HG02840 (cell line): Measurements from ENCODE around the gene EMC9.

Experiments
- ATAC-seq: cut with Tn5 transposase; IDR thresholded peaks from one replicate; pipeline ENCODE4 v1.9.1; 2021; ENCODE audit warnings: mild to moderate bottlenecking, moderate library complexity, moderate number of reproducible peaks; ENCODE audit not compliant: unreplicated experiment, low FRiP score

Gene EMC9

DNA sequence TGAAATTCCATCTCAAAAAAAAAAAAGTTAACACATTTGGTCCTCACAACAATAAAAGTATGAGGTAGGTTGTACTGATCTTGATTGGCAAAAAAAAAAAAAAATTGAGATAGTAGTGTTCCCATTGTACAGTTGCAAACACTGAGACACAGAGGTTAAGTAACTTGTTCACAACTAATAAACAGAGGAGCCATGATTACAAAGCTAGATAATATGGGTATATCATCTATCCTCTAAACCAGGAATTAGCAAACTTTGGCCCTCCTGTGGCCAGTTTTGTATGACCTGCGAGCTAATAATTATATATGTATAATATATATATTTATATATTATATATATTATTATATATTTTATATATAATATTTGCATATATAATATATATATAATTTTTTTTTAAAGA is 7.7 kb downstream of the EMC9 start:
- no peak for ATAC-seq

DNA sequence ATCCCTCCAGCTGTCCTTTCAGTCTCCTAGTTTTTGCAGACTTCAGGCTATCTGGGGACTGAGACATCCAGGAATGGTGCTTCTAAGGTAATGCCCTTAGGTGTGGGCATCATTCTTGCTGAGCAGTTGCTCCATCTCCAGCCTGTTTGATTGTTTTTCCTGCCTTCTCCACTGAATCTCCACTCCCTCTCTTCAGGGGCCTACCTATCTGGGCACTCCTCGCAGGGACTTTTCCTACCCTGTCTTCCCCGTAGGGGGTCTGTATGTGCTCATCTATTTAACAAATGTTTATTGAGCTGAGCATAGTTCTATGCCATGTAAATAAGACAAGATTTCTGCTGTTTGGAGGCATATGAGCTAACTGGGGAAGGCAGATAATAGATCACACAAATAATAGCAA is 8.4 kb downstream of the EMC9 start:
- ATAC-seq, result no peak

GRCh38 chr14:24132061-24132685 is 9.2 kb downstream of the EMC9 start:
- ATAC-seq, result no peak

GRCh38 chr14:24131549-24131966 is 9.8 kb downstream of the EMC9 start:
- no peak for ATAC-seq

- no peak for ATAC-seq
Measured at GRCh38 chr14:24130717-24131548, 10.5 kb downstream of the EMC9 start.

DNA sequence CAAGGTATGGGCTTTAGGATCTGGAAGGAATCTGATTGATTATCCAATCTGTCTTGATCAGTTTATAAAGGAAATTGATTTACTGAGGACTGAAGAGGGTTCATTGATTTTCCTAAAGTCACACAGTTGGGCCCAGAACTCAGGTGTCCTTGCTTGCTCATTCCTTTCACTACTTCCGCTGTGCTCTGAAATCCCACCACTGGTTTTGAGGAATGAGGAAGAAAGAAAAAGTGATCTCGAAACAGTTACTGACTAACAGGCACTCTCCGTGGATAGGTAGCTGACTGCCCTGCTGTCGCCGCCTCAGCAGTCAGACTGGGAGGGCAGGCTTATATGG is 11.0 kb downstream of the EMC9 start, which contains the start of gene FITM1:
FITM1 (plus strand) TSS at position 280 of the 337 bp plus-strand sequence. CDS start 905 bp downstream, outside the sequence.
- no peak for ATAC-seq

GRCh38 chr14:24129410-24129998 is 11.9 kb downstream of the EMC9 start:
- ATAC-seq, result no peak

DNA sequence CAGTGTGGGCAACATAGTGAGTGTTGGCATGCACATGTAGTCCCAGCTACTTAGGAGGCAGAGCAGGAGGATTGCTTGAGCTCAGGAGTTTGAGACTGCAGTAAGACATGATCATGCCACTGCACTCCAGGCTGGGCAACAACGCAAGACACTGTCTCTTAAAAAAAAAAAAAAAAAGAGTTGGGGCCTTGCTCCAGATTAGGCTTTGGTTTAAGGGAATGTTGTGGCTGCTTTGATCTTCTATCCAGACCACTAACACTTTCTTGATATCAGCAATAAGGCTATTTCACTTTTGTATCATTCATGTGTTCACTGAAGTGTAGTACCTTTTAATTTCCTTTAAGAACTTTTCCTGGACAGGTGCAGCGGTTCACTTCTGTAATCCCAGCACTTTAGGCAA is 13.7 kb downstream of the EMC9 start:
- no peak for ATAC-seq

DNA sequence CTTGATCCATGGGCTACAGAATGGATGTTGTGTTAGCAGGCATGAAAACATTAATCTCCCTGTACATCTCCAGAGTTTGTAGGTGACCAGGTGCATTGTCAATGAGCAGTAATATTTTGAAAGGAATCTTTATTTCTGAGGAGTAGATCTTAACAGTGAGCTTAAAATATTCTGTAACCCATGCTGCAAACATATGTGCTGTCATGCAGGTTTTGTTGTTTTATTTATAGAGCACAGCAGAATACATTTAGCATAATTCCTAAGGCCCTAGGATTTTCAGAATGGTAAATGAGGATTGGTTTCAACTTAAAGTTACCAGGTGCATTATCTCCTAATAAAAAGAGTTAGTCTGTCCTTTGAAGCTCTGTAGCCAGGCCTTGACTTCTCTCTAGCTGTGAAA is 14.5 kb downstream of the EMC9 start:
- ATAC-seq, result no peak

DNA sequence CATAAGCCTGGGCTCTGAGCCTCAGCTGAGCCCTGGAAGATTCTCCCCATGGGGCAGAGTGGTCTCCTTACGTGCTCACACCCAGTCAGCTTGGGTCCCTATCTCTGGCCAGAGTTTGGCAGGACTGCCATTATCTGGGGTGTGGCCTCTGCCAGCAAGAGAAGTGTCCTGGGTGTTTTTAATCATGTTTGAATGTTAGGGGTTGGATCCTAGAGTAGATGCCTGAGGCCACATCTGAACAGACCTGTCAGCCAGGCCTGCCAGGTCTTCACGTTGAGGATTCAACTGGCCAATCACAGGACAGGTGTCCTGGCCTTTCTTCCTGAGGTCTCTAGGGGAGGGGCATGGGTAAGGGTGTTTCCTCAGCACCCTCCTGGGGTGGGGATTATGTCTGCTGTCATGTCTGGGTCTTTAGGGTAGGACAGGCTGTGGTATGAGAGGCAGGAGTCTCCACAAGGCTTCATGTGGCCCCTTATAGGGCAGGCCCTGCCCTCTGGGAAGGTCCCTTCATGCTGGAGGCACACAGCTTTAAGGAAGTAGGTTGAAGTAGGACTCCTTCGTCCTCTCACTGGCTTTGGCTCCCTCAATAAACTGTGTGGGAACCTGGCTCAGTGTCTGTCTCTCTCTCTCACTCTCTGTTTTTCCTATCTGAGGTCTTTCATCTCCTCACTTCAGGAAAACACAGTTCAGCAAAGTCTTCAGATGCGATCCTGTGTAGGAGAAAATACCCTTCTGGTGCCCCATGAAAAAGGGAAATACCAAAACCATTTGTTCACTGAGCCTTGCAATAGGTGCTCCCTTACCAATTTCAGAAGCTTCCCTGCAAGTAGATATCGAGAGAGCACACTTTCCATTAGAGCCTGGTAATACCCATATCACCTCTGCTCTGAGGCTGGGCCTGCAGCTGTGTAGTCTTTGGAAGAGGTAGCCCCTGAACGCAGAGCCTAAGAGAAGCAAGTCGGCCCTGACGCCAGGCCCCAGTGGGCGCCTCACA is 17.7 kb downstream of the EMC9 start:
- no peak for ATAC-seq

DNA sequence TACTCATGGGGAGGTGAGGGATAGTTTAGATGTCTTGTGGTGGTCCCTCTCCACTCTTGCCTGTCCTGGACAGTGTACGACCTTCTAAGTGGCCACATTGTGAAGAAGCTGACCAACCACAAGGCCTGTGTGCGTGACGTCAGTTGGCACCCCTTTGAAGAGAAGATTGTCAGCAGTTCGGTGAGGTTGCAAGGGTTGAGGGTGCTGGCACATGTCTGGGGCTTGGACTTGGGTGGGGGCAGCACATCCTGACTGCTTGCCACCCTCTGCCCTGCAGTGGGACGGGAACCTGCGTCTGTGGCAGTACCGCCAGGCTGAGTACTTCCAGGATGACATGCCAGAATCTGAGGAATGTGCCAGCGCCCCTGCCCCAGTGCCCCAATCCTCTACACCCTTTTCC is 18.5 kb downstream of the EMC9 start:
- no peak for ATAC-seq

- ATAC-seq, result no peak
Measured at GRCh38 chr14:24122416-24122815, 19.0 kb downstream of the EMC9 start.

- ATAC-seq, result no peak
Measured at GRCh38 chr14:24121210-24121609, 20.2 kb downstream of the EMC9 start.

DNA sequence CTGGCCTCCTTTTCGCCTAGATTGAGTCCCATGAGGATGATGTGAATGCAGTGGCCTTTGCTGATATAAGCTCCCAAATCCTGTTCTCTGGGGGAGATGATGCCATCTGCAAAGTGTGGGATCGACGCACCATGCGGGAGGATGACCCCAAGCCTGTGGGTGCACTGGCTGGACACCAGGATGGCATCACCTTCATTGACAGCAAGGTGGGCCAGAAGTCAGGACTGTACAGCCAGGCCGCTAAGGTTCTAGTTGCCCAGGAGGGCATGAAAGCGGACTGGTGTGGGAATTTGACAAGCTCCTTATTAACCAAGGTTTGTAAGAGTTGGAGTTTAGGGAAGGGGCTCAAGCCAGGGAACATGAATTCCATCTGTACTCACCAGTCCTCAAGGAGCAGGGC is 21.7 kb downstream of the EMC9 start:
- ATAC-seq, result no peak

GRCh38 chr14:24117179-24117578 is 24.2 kb downstream of the EMC9 start:
- no peak for ATAC-seq

GRCh38 chr14:24116128-24116814 is 25.1 kb downstream of the EMC9 start:
- ATAC-seq, result no peak

DNA sequence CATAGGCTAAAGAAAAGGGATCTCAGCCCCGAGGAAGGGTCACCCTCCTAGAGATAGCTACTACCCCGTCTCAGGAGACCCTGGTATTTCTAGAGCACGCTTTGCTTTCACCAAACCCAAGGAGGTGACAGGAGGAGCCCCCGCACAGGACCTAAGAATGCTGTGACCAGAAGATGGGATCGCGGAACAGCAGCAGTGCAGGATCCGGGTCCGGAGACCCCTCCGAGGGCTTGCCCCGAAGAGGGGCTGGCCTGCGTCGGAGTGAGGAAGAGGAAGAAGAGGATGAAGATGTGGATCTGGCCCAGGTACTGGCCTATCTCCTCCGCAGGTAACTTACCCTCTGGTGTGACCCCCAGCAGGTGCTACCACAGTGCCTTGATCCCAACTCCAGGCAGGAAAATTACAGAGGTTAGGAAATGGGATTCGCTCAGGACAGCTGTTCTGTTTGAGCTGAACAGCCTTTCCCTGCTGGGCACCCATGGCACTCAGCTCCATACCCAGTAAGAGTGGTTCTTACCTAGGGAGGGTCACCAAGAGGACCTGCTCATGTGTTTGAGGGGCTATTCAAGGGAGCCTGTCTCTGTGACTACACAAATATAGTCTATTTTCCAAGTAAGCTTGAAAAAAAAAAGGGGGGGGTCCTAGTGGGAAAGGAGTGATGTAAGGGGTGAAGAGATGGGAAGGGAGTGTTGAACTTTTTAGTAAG is 25.8 kb downstream of the EMC9 start:
- no peak for ATAC-seq

DNA sequence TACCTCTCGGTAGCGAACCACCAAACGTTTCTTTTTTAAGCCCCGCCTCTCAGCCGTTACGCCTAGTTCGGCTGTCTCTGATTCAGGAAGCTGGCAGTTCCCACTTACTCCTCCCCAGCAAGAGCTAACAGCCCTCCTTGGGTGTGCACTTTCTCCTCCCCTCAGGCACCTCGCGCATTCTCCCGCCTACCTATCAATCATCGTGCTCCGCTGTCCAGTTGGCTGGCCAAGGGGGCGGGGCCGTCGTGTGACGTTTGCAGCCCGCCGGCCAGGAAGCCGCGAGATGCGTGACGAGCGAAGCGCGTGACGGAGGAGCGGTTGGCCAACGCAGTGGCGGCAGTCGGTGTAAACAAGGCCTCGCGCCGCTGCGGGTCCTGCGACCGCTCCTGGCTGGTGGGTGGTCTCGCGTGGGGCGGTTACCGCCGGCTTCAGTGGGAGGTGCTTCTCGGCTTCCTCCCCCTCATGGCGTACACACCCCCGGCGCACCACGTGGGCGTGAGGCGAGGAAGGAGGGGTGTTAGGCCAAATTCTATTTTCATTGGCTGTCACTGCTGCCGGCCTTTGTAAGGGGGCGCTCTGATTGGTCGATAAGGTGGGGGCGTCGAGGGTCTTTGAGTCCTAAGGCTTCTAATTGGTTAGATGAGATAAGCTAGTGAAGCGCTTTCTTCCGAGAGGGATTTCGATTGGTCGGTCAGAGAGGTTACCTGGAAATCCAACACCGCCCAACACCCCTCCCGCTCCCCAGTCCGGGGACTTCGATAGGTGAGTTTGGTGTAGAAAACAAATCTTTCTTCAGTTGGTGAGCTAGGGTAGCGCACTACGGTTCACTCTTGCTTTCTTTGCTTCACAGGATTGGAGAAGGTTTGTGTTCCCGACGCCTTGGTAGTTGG is 26.6 kb downstream of the EMC9 start, which contains the start of the genes DCAF11 and NRL:
DCAF11 (plus strand) TSS at position 246 of the 890 bp plus-strand sequence. CDS start 818 bp downstream, outside the sequence.
NRL (minus strand) TSS at position 418 of the 890 bp plus-strand sequence. CDS start 32,101 bp downstream, outside the sequence.
- ATAC-seq, result peak; percentile 80
